SK-N-SH (cell line): ENCODE measurements around the gene NEMF. TPM values are rescaled to one million over a fixed set of nuclear protein-coding genes. Genes with fewer than 3 reads are reported as not detected.
A peak's percentile ranks its signal among the peaks of the same experiment; 100 is the strongest.

Experiments
- CTCF ChIA-PET: fragments of 300-600, 350-600 bp; formaldehyde crosslinking; extraction: SDS; loops from one replicate; lab custom pipeline; 2021; lab: Yijun Ruan, JAX
- POLR2A ChIA-PET: fragments of 350-600 bp; sonication (Branson Sonifier 250); formaldehyde crosslinking; extraction: SDS; loops from one replicate; lab custom pipeline; 2020; ENCODE audit warnings: antibody characterized with exemption, inconsistent platforms; lab: Yijun Ruan, JAX
- DNase-seq: peaks from one replicate; pipeline ENCODE4 v3.0.0; 2012
- H2AFZ ChIP-seq: fragments of 200-600 bp; sonication (generic); 2 replicates; pipeline ENCODE4 v1.8.1; 2016; ENCODE audit warnings: antibody characterized with exemption, mild to moderate bottlenecking, low read depth
- H3F3A ChIP-seq: fragments of 200-600 bp; sonication (generic); replicated peaks from 2 replicates; pipeline ENCODE3; 2016; ENCODE audit warnings: antibody characterized with exemption, mild to moderate bottlenecking; ENCODE audit not compliant: insufficient read depth
- H3K27ac ChIP-seq, 2 experiments: fragments of 200-500 bp in 1 of 2; fragments of 200-600 bp in 1 of 2; sonication (Bioruptor generic) in 1 of 2; sonication (generic), shearing (Covaris generic) in 1 of 2; 2 replicates each; pipeline versions ENCODE4 v1.5.1 to v1.6.1; 2014 to 2016; ENCODE audit warnings: low read depth in 2 of 2, inconsistent platforms in 1 of 2, low read length in 1 of 2, mild to moderate bottlenecking in 1 of 2, mixed read lengths in 1 of 2
- H3K27me3 ChIP-seq: fragments of 200-600 bp; sonication (generic), shearing (Covaris generic); 2 replicates; pipeline ENCODE4 v1.6.1; 2016; ENCODE audit warnings: mixed run types; ENCODE audit not compliant: insufficient read depth
- H3K36me3 ChIP-seq, 2 experiments: fragments of 200-500 bp in 1 of 2; fragments of 200-600 bp in 1 of 2; sonication (Bioruptor generic) in 1 of 2; sonication (generic) in 1 of 2; replicated peaks in 1 of 2; 2 replicates each; pipeline versions ENCODE3 to v1.5.1; 2014 to 2016; ENCODE audit warnings: low read length in 1 of 2, mild to moderate bottlenecking in 1 of 2; ENCODE audit not compliant: insufficient read depth in 2 of 2, control insufficient read depth in 1 of 2
- H3K4me1 ChIP-seq, 2 experiments: fragments of 200-500 bp in 1 of 2; fragments of 200-600 bp in 1 of 2; sonication (Bioruptor generic) in 1 of 2; sonication (generic), shearing (Covaris generic) in 1 of 2; 2 replicates each; pipeline versions ENCODE4 v1.5.1 to v1.6.1; 2014 to 2016; ENCODE audit warnings: low read depth in 1 of 2, low read length in 1 of 2, mixed run types in 1 of 2; ENCODE audit not compliant: insufficient read depth in 2 of 2, control insufficient read depth in 1 of 2
- H3K4me2 ChIP-seq: fragments of 200-600 bp; sonication (generic), shearing (Covaris generic); 2 replicates; pipeline ENCODE4 v1.6.1; 2017; ENCODE audit warnings: mixed run types
- H3K4me3 ChIP-seq, 2 experiments: fragments of 200-500 bp in 1 of 2; fragments of 200-600 bp in 1 of 2; sonication (Bioruptor generic) in 1 of 2; sonication (generic), shearing (Covaris generic) in 1 of 2; 2 replicates each; pipeline versions ENCODE4 v1.5.1 to v1.8.1; 2014 to 2016; ENCODE audit warnings: low read depth in 2 of 2, inconsistent platforms in 1 of 2, low read length in 1 of 2, mild to moderate bottlenecking in 1 of 2, mixed read lengths in 1 of 2, moderate library complexity in 1 of 2
- H3K79me2 ChIP-seq: fragments of 200-600 bp; sonication (generic); 2 replicates; pipeline ENCODE4 v1.8.1; 2017; ENCODE audit warnings: mild to moderate bottlenecking; ENCODE audit not compliant: insufficient read depth
- H3K9ac ChIP-seq: fragments of 200-600 bp; sonication (generic); 2 replicates; pipeline ENCODE4 v1.6.1; 2017; ENCODE audit warnings: mixed run types
- H3K9me2 ChIP-seq: fragments of 200-600 bp; sonication (generic); 2 replicates; pipeline ENCODE4 v1.6.1; 2017; ENCODE audit warnings: mixed run types
- H3K9me3 ChIP-seq: fragments of 200-600 bp; sonication (generic); 2 replicates; pipeline ENCODE4 v1.6.1; 2017; ENCODE audit warnings: mixed run types, mild to moderate bottlenecking, moderate library complexity
- H4K20me1 ChIP-seq: fragments of 200-600 bp; sonication (generic); 2 replicates; pipeline ENCODE4 v1.6.1; 2017; ENCODE audit warnings: mild to moderate bottlenecking, mixed run types; ENCODE audit not compliant: insufficient read depth
- ELF1 ChIP-seq: IDR thresholded peaks from 2 replicates; pipeline ENCODE4 v1.4.0; 2012
- GABPA ChIP-seq: IDR thresholded peaks from 2 replicates; pipeline ENCODE4 v1.4.0; 2012; ENCODE audit warnings: low read depth, mild to moderate bottlenecking
- JUND ChIP-seq: IDR thresholded peaks from 2 replicates; pipeline ENCODE4 v1.4.0; 2012
- MEF2A ChIP-seq: IDR thresholded peaks from 2 replicates; pipeline ENCODE4 v1.4.0; 2012; ENCODE audit warnings: low read depth, borderline replicate concordance
- MXI1 ChIP-seq: IDR thresholded peaks from 2 replicates; pipeline ENCODE4 v1.6.1; 2012; ENCODE audit warnings: mild to moderate bottlenecking, low read depth, low read length, improper control_type of control experiment
- NFIC ChIP-seq: IDR thresholded peaks from 2 replicates; pipeline ENCODE4 v1.4.0; 2012; ENCODE audit warnings: borderline replicate concordance
- RAD21 ChIP-seq: IDR thresholded peaks from 2 replicates; pipeline ENCODE4 v1.6.1; 2012; ENCODE audit warnings: mild to moderate bottlenecking, low read length
- RCOR1 ChIP-seq: fragments of 150-350 bp; IDR thresholded peaks from 2 replicates; pipeline ENCODE4 v1.6.1; 2017; ENCODE audit warnings: antibody characterized with exemption, low read length
- RFX5 ChIP-seq: IDR thresholded peaks from 2 replicates; pipeline ENCODE4 v1.6.1; 2012; ENCODE audit warnings: mild to moderate bottlenecking, improper control_type of control experiment, low read length
- RXRA ChIP-seq: IDR thresholded peaks from 2 replicates; pipeline ENCODE4 v1.4.0; 2012; ENCODE audit warnings: low read depth, mild to moderate bottlenecking, borderline replicate concordance
- SIN3A ChIP-seq: IDR thresholded peaks from 2 replicates; pipeline ENCODE4 v1.6.1; 2012; ENCODE audit warnings: low read depth, mild to moderate bottlenecking, low read length, moderate library complexity, borderline replicate concordance
- TAF1 ChIP-seq: IDR thresholded peaks from 2 replicates; pipeline ENCODE4 v1.6.1; 2012; ENCODE audit warnings: low read depth, mild to moderate bottlenecking, low read length, moderate library complexity, borderline replicate concordance
- WGBS: methylation state at CpG from one replicate; pipeline ENCODE4 v1.1.6; 2017; ENCODE audit warnings: low lambda C conversion rate; 5-methylcytosine and 5-hydroxymethylcytosine counted together
- polyA plus RNA-seq, 3 experiments: library from polyadenylated mRNA; depleted of rRNA; stranded (reverse); fragments of >200 nt; gene quantifications; 2 replicates each; pipeline ENCODE4 v1.2.3, GENCODE V29; 2012
- TF ChIP-seq, protein P1 (sequence below): fragments of 200-600 bp; sonication (generic); IDR thresholded peaks from 2 replicates; pipeline ENCODE4 v1.6.1; 2017; ENCODE audit warnings: antibody characterized with exemption, mild to moderate bottlenecking, moderate library complexity
- TF ChIP-seq, protein P2 (sequence below): IDR thresholded peaks from 2 replicates; pipeline ENCODE4; 2012
- TF ChIP-seq, protein P3 (sequence below): IDR thresholded peaks from 2 replicates; pipeline ENCODE4 v1.4.0; 2012; ENCODE audit warnings: low read depth, borderline replicate concordance
- TF ChIP-seq, protein P4 (sequence below): fragments of 150-350 bp; IDR thresholded peaks from 2 replicates; pipeline ENCODE4 v1.6.1; 2017; ENCODE audit warnings: antibody characterized with exemption, low read length, low read depth, borderline replicate concordance

The NEMF gene
- polyA plus RNA-seq, 1 of the 3 experiments (the other 2 are of a cell fraction): 14.0 TPM

DNA sequence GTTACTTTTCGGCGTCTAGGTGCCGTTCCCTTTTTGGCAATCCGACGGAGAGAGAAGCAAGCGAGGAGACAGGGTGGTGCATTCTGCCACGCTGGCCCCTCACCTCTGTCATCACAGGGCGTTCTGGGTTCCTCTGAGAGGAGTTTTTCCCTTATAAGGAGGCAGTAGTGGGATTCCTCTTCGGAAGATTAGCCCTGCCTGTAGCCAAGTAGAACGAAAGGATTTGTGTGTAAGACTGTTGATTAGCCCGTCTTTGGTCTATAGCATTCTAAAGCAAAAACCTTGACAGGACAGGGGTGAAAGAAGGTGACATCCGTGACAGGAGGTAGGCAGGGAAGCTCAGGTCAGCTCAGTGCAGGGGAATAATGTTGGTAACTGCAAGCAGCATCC lies 9.1 kb upstream of the NEMF start:
- no peaks in the 10 kb centered on the region for H3K9me2 ChIP-seq
- H3K4me1 ChIP-seq: peaks cover 3 to 5% of the 10 kb centered on the region in 2 experiments; a peak in 2 of 4 replicates
- H4K20me1 ChIP-seq: no peaks in the 10 kb centered on the region
- CTCF ChIA-PET: interaction anchor here (0.6 to 12.1 kb wide), 68 partner anchors 9 to 724 kb away, joined by 3 to 204 read pairs (median 4); partner anchors contain the start of genes DNAAF2, KLHDC1, LRR1 and NEMF
- POLR2A ChIA-PET: interaction anchor here (0.7 to 2.1 kb wide), 8 partner anchors 9 to 369 kb away, joined by 3 to 18 read pairs (median 4); partner anchors contain the start of genes KLHDC2, NEMF, SOS2 and VCPKMT
- peak overlapping the region; percentile 85 for H3K9ac ChIP-seq
- peaks cover 14% of the 10 kb centered on the region for H3K79me2 ChIP-seq
- 3% methylated on average over 12 of the region's 12 CpGs for WGBS
- H3K9me3 ChIP-seq: no peaks in the 10 kb centered on the region
- no peaks in the 10 kb centered on the region for H3K36me3 ChIP-seq
- peak overlapping the region; percentile 61 to 98 for H3K4me3 ChIP-seq
- H2AFZ ChIP-seq: peak overlapping the region; percentile 95
- peaks cover 46% of the 10 kb centered on the region for H3F3A ChIP-seq
- H3K27me3 ChIP-seq: no peaks in the 10 kb centered on the region
- peak; percentile 36 for DNase-seq
- peak overlapping the region; percentile 84 to 93 for H3K27ac ChIP-seq
- H3K4me2 ChIP-seq: peak overlapping the region; percentile 85
- TF ChIP-seq, protein P1, sequence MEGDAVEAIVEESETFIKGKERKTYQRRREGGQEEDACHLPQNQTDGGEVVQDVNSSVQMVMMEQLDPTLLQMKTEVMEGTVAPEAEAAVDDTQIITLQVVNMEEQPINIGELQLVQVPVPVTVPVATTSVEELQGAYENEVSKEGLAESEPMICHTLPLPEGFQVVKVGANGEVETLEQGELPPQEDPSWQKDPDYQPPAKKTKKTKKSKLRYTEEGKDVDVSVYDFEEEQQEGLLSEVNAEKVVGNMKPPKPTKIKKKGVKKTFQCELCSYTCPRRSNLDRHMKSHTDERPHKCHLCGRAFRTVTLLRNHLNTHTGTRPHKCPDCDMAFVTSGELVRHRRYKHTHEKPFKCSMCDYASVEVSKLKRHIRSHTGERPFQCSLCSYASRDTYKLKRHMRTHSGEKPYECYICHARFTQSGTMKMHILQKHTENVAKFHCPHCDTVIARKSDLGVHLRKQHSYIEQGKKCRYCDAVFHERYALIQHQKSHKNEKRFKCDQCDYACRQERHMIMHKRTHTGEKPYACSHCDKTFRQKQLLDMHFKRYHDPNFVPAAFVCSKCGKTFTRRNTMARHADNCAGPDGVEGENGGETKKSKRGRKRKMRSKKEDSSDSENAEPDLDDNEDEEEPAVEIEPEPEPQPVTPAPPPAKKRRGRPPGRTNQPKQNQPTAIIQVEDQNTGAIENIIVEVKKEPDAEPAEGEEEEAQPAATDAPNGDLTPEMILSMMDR: no peak
- peak; percentile 78 for TF ChIP-seq MXI1

DNA sequence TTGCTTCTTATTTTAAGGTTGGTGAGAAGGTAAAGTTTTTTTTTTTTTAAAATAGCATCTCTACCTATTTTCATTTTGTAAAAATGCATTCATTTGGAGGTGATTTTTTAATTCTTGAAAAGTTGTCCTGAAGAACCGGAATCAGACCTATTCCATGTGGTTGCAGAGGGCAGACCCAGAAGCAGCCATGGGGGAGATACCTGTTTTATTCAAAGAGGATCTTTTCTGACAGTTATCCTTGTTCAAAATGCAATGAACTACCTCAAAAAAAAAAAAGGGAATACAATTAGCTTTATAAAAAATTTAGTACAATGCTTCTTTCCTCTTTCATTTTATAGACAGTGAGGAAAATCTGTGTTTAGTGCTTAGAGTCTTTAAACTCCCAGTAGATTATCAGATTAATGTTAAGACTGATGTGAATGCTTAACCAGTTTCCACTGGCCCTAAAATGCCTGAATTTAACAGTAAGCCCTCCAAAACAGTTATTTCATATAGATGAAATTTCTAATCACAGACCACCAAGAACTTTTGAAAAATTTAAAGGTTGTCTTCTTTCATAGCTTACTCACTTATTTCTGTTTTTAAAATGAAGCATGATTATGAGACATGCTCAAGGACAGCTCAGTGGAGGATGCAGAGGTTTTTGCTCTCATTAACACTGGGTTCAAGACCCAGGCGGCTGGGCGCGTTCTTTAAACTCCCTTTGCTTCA lies 8.6 kb upstream of the NEMF start:
- peaks cover 41% of the 10 kb centered on the region for H3F3A ChIP-seq
- no peak for DNase-seq
- peak overlapping the region; percentile 84 to 93 for H3K27ac ChIP-seq
- peak overlapping the region; percentile 85 for H3K9ac ChIP-seq
- H3K9me3 ChIP-seq: no peaks in the 10 kb centered on the region
- H3K4me3 ChIP-seq: peak overlapping the region; percentile 61 to 98
- POLR2A ChIA-PET: interaction anchor here (0.7 to 2.1 kb wide), 4 partner anchors 8 to 251 kb away, joined by 3 to 18 read pairs (median 4); partner anchors contain the start of gene NEMF
- WGBS: 27% methylated on average over 4 of the region's 4 CpGs
- H2AFZ ChIP-seq: peak overlapping the region; percentile 95
- H3K9me2 ChIP-seq: no peaks in the 10 kb centered on the region
- no peaks in the 10 kb centered on the region for H4K20me1 ChIP-seq
- H3K4me2 ChIP-seq: peak overlapping the region; percentile 85
- no peaks in the 10 kb centered on the region for H3K36me3 ChIP-seq
- H3K27me3 ChIP-seq: no peaks in the 10 kb centered on the region
- H3K4me1 ChIP-seq: peaks cover 3 to 5% of the 10 kb centered on the region in 2 experiments; a peak in 2 of 4 replicates
- CTCF ChIA-PET: interaction anchor here (0.7 to 12.1 kb wide), 48 partner anchors 12 to 682 kb away, joined by 3 to 204 read pairs (median 4); partner anchors contain the start of genes DNAAF2, KLHDC1, KLHDC2 and NEMF
- H3K79me2 ChIP-seq: peaks cover 14% of the 10 kb centered on the region
- no peak for TF ChIP-seq RFX5
- TF ChIP-seq, protein P2, sequence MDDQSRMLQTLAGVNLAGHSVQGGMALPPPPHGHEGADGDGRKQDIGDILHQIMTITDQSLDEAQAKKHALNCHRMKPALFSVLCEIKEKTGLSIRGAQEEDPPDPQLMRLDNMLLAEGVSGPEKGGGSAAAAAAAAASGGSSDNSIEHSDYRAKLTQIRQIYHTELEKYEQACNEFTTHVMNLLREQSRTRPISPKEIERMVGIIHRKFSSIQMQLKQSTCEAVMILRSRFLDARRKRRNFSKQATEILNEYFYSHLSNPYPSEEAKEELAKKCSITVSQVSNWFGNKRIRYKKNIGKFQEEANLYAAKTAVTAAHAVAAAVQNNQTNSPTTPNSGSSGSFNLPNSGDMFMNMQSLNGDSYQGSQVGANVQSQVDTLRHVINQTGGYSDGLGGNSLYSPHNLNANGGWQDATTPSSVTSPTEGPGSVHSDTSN: no peak
- TF ChIP-seq, protein P3, sequence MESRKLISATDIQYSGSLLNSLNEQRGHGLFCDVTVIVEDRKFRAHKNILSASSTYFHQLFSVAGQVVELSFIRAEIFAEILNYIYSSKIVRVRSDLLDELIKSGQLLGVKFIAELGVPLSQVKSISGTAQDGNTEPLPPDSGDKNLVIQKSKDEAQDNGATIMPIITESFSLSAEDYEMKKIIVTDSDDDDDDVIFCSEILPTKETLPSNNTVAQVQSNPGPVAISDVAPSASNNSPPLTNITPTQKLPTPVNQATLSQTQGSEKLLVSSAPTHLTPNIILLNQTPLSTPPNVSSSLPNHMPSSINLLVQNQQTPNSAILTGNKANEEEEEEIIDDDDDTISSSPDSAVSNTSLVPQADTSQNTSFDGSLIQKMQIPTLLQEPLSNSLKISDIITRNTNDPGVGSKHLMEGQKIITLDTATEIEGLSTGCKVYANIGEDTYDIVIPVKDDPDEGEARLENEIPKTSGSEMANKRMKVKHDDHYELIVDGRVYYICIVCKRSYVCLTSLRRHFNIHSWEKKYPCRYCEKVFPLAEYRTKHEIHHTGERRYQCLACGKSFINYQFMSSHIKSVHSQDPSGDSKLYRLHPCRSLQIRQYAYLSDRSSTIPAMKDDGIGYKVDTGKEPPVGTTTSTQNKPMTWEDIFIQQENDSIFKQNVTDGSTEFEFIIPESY: no peak
- no peak for TF ChIP-seq NFIC
- TF ChIP-seq RXRA: no peak
- TF ChIP-seq MEF2A: no peak
- no peak for TF ChIP-seq RCOR1
- TF ChIP-seq RAD21: no peak
- TF ChIP-seq JUND: no peak
- TF ChIP-seq, protein P1: no peak
- no peak for TF ChIP-seq SIN3A
- no peak for TF ChIP-seq ELF1
- no peak for TF ChIP-seq TAF1
- TF ChIP-seq GABPA: no peak
- TF ChIP-seq, protein P4, sequence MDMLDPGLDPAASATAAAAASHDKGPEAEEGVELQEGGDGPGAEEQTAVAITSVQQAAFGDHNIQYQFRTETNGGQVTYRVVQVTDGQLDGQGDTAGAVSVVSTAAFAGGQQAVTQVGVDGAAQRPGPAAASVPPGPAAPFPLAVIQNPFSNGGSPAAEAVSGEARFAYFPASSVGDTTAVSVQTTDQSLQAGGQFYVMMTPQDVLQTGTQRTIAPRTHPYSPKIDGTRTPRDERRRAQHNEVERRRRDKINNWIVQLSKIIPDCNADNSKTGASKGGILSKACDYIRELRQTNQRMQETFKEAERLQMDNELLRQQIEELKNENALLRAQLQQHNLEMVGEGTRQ: no peak
